C4-2B (cell line): ENCODE data around the gene PRND.

ENCODE experiments used
- H3K27ac ChIP-seq: fragments of 450-650 bp; 2 replicates; pipeline ENCODE4 v1.5.1; 2017
- ZFX ChIP-seq: fragments of 450-650 bp; IDR thresholded peaks from 2 replicates; pipeline ENCODE4 v1.6.1; 2017
- TF ChIP-seq, protein P1 (sequence below): fragments of 450-650 bp; conservative IDR thresholded peaks from 2 replicates; pipeline ENCODE4 v1.5.1; 2017; ENCODE audit warnings: mild to moderate bottlenecking

The PRND gene

DNA sequence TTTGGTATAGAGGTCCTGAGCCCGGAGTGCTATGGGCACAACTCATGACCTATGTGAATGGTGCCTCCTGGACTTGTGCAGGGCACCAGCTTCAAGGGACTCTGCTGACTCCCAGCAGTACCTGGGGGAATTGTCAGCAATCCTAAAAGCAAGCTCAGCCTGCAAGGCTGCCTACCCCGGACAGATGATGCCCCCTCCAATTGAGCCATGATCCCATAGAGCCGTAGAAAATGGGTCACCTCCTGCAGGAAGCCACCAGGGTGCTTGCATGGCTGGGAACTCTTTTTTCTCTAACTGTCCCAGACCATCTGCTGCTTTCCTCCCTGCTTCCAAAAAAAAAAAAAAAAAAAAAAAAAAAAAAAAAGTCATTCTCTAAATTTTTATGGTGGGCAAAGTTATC lies 12.9 kb upstream of the PRND start:
- no peak overlapping the region for H3K27ac ChIP-seq
- no peak for TF ChIP-seq ZFX
- TF ChIP-seq, protein P1, sequence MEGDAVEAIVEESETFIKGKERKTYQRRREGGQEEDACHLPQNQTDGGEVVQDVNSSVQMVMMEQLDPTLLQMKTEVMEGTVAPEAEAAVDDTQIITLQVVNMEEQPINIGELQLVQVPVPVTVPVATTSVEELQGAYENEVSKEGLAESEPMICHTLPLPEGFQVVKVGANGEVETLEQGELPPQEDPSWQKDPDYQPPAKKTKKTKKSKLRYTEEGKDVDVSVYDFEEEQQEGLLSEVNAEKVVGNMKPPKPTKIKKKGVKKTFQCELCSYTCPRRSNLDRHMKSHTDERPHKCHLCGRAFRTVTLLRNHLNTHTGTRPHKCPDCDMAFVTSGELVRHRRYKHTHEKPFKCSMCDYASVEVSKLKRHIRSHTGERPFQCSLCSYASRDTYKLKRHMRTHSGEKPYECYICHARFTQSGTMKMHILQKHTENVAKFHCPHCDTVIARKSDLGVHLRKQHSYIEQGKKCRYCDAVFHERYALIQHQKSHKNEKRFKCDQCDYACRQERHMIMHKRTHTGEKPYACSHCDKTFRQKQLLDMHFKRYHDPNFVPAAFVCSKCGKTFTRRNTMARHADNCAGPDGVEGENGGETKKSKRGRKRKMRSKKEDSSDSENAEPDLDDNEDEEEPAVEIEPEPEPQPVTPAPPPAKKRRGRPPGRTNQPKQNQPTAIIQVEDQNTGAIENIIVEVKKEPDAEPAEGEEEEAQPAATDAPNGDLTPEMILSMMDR, result no peak

DNA sequence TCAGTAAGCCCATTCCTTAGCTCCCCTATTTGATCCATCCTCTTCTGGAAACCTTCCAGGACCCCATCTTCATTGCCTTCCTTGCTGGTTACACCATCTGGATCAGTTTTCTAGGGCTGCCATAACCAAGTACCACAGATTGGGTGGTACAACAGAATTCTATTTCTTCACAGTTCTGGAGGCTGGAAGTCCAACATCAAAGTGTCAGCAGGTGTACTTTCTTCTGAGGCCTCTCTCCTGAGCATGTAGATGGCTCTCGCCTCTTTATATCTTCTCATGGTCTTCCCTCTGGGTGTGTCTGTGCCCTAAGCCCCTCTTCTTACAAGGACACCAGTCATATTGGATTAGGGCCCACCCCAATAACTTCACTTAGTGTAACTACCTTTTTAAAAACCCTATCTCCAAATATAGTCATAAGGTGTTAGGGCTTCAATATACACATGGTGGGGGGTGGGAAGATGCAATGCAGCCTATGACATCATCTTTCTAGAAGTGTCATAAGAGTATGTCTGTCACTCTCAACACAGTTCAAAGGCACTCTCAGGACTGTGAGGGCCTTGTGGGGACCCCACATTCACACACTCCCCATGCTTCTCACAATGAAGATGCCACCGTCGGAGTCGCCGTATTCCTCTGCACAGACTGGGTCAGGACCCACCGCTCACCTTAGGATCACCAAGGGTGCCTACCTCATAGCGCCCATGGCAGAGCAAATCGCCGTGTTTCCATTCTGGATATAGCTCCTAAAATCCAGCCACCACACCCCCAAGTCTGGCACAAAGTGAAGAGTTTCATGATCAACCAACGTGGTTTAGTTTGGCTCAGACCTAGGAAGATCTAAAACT lies 12.2 kb upstream of the PRND start:
- H3K27ac ChIP-seq, result no peak overlapping the region
- no peak for TF ChIP-seq ZFX
- TF ChIP-seq, protein P1, result no peak

DNA sequence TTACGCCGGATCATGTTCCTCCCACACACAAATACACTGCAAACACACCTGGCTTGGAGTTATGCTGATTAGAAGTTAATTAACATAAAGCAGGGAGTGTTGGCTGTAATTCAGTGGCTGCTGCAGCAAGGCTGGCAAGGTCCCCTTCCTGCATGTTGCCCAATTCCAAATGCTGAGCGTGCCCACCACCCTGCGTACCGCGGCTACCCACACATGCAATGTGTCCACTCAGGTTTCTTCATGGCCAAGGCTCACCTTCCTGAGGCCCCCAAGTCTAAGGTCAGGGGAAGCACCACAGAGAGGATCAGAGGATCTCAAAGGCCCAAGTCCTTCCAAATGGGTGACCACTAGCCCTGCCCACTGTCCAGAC lies 11.6 kb upstream of the PRND start:
- no peak for TF ChIP-seq ZFX
- TF ChIP-seq, protein P1, result no peak
- H3K27ac ChIP-seq, result no peak overlapping the region

DNA sequence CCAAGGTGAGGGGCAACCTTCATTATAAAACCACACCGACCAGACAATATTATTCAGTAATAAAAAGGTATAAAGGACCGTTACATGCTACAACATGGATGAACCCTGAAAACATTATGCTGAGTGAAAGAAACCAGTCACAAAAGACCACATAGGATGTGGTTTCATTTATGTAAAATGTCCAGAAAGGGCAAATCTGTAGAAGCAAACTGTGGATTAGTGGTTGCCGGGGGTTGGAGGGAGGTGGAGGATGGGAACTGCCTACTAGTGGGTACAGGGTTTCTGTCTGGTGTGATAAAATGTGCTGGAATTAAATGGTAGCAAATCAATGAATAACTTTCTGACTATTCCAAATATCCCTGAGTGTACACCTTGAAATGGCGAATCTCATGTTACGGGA lies 10.2 kb upstream of the PRND start:
- no peak overlapping the region for H3K27ac ChIP-seq
- TF ChIP-seq, protein P1, result no peak
- no peak for TF ChIP-seq ZFX

DNA sequence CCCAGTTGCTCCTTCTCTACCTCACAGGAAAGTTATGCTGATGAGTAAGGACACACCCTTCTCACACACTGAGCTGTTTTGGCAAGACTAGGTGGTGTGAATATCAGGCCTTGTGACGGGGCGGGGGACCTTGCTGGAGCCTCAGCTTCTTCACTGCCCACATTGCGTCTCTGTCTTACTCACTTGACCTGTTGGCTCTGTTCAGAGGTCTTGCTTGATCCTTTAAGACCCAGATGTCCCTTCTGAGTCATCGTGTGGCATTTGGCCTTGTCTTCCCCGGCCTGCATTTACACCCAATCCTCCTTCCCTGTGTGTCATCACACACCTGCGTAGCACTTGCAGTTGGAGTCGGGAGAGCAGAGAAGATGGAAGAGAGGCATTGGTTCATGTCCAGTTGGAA lies 8.3 kb upstream of the PRND start:
- TF ChIP-seq ZFX, result no peak
- TF ChIP-seq, protein P1, result no peak
- no peak overlapping the region for H3K27ac ChIP-seq

DNA sequence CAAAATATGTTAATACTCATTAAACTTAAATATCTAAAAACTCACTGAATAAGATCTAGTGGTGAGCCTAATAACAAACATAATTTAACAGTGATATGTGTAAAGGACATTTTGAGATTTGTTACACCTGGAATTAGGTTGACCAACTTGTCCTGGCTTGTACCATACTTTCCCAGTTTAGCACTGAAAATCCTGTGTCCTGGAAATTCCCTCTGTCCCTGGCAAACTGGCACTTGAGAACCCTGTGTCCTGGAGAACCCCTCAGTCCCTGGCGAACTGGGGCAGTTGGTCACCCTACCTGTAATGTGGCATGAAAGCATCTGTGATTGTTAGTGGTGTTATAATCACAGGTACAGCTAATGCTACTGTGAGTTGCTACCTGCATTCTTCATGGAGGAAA lies 6.9 kb upstream of the PRND start:
- TF ChIP-seq, protein P1, result no peak
- TF ChIP-seq ZFX, result no peak
- no peak overlapping the region for H3K27ac ChIP-seq

DNA sequence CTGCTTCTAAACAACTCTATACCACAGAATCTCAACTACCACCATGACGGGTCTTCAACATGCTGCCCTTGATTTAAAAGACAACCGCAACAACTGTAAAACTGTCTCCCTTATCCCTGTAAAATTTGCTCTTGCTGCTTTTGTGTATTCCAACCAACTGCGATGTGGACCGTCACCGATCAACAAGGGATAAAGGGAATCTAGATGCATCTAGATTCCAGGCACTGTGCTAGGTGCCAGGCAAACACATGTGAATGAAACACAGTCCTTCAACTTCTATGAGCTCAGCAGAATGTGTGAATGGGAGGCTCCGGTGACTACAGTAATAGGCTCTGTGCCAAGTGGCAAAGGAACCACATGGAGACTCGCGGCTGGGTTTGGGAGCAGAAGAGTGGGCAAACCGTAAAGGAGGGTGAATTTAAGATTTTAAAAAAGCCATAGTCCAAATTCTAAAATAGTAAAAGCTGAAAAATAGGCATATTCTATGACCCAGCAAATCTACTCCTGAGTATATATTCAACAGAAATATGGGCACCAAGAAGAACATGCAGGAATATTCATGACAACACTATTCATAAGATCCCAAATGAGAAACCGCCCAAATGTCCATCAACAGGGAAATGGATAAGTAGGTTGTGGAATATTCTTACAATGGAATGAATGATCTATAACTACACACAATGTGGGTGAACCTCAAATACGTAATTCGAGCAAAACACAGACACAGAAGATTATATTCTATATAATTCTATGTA lies 3.7 kb upstream of the PRND start:
- no peak overlapping the region for H3K27ac ChIP-seq
- TF ChIP-seq, protein P1, result no peak
- TF ChIP-seq ZFX, result no peak
